CD4-positive, alpha-beta T cell (primary cell): Measurements from ENCODE around the gene SHKBP1. TPM values are rescaled to one million over a fixed set of nuclear protein-coding genes. Genes with fewer than 3 reads are reported as not detected.

Source experiments
- ATAC-seq: fragments of 200-7000 bp; cut with Tn5 transposase; one replicate; pipeline ENCODE4 v1.10.0; 2022; ENCODE audit warnings: mild to moderate bottlenecking; ENCODE audit not compliant: poor library complexity
- CTCF ChIA-PET: fragments of 350-600 bp; sonication (Branson Sonifier 250); formaldehyde crosslinking; loops from one replicate; lab custom pipeline; 2021; ENCODE audit warnings: antibody characterized with exemption, inconsistent platforms; lab: Charles Lee
- POLR2A ChIA-PET: fragments of 350-600 bp; sonication (Branson Sonifier 250); formaldehyde crosslinking; loops from one replicate; lab custom pipeline; 2021; ENCODE audit warnings: antibody characterized with exemption, inconsistent platforms; lab: Charles Lee
- DNase-seq, 14 experiments: peaks; one replicate each; pipeline ENCODE4 v3.0.0-alpha.2; 2013 to 2020; ENCODE audit warnings: mixed read lengths in 2 of 14
- H3K27ac ChIP-seq, 2 donors: one replicate each; pipeline versions ENCODE4 v1.5.1 to v1.7.0; 2013; ENCODE audit warnings: low read length in 2 of 2, low read depth in 1 of 2, mild to moderate bottlenecking in 1 of 2
- H3K27me3 ChIP-seq, 2 experiments: 1 replicate in 1 of 2; 2 replicates in 1 of 2; pipeline versions ENCODE4 v1.6.1 to v1.7.0; 2013; ENCODE audit warnings: low read length in 2 of 2, control low read depth in 1 of 2, mild to moderate bottlenecking in 1 of 2, moderate library complexity in 1 of 2; ENCODE audit not compliant: insufficient read depth in 2 of 2, control insufficient read depth in 1 of 2
- H3K36me3 ChIP-seq: one replicate; pipeline ENCODE4 v1.6.1; 2013; ENCODE audit warnings: low read length, control low read depth; ENCODE audit not compliant: insufficient read depth
- H3K4me1 ChIP-seq: one replicate; pipeline ENCODE4 v1.6.1; 2013; ENCODE audit warnings: low read length, control low read depth; ENCODE audit not compliant: insufficient read depth
- H3K4me3 ChIP-seq: one replicate; pipeline ENCODE4 v1.5.1; 2013; ENCODE audit warnings: mild to moderate bottlenecking, low read length, moderate library complexity
- H3K9me3 ChIP-seq, 2 experiments: 1 replicate in 1 of 2; 2 replicates in 1 of 2; pipeline versions ENCODE4 v1.6.1 to v1.7.0; 2013; ENCODE audit warnings: low read length in 2 of 2, mild to moderate bottlenecking in 2 of 2, control low read depth in 1 of 2, moderate library complexity in 1 of 2; ENCODE audit not compliant: control insufficient read depth in 1 of 2, insufficient read depth in 1 of 2
- H3K27ac Mint-ChIP-seq: one replicate; pipeline ENCODE4 v1.8.0; 2020; ENCODE audit warnings: mixed read lengths
- H3K27me3 Mint-ChIP-seq: one replicate; pipeline ENCODE4 v1.8.0; 2021; ENCODE audit warnings: mixed read lengths
- H3K36me3 Mint-ChIP-seq: one replicate; pipeline ENCODE4 v1.8.0; 2021; ENCODE audit warnings: low read depth, mixed read lengths
- H3K4me1 Mint-ChIP-seq: one replicate; pipeline ENCODE4 v1.8.0; 2021; ENCODE audit warnings: low read depth, mixed read lengths
- H3K4me3 Mint-ChIP-seq: one replicate; pipeline ENCODE4 v1.8.0; 2020; ENCODE audit warnings: mild to moderate bottlenecking, mixed read lengths
- H3K9me3 Mint-ChIP-seq: one replicate; pipeline ENCODE4 v1.8.0; 2020; ENCODE audit warnings: mixed read lengths
- CTCF ChIP-seq: fragments of 200-600 bp; IDR thresholded peaks from one replicate; pipeline ENCODE4 v1.8.0; 2022; ENCODE audit warnings: antibody characterized with exemption, mild to moderate bottlenecking
- intact Hi-C, 2 experiments: fragments of 100-400 bp; cut with DNase I in 1 of 2; cut with micrococcal nuclease in 1 of 2; formaldehyde crosslinking; loops; one replicate each; pipeline versions ENCODE4 v1.15.1 to v1.9.0; 2023 to 2025; cut with DNase I, micrococcal nuclease
- total RNA-seq, 174 experiments: library from RNA in 2 of 174; stranded (reverse) in 2 of 174; gene quantifications; one replicate each; pipeline ENCODE4 v1.2.3 and lab custom pipeline; 2021 to 2026

The SHKBP1 gene
- total RNA-seq, 2 experiments from 2014 or later, result 82.5 to 92.9 TPM

DNA sequence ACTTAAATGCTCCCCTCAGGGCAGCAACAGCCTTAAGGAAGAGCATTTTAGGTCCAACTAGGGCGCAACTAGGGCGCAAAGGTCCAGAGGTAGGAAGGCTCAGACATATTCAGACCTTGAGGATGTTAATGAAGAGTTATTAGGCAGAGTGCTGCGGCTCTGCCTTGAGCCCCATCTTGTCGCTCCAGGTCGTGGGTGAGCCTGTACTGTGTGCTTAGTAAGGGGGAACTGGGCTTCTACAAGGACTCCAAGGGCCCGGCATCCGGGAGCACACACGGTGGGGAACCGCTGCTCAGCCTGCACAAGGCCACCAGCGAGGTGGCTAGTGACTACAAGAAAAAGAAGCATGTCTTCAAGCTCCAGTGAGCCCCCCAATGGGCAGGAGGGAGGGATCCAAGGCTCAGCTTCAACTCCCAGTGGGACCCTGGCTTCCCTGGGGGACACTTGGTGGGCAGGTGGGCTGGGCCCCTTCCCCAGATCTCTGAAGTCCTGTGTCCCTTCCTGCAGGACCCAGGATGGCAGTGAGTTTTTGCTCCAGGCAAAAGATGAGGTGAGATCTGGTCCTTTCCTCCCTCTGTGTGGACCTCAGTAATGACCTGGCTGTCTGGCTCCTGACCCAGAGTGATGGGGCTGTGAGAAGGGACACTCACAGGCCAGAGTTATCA, 4.7 kb upstream of the SHKBP1 start:
- no peak overlapping the region for H3K27ac Mint-ChIP-seq
- Histone ChIP-seq H3K4me3 (no peak overlapping the region), H3K4me1 (peaks cover 44% of the 10 kb centered on the region), H3K27me3 (peaks cover 11% of the 10 kb centered on the region in 2 experiments), H3K9me3 (no peaks in the 10 kb centered on the region), H3K36me3 (no peaks in the 10 kb centered on the region), H3K27ac (no peak overlapping the region)
- ChIA-PET CTCF (interaction anchor here (0.9 kb wide), 1 partner anchor 34 kb away, joined by 3 read pairs; no protein-coding TSS in a partner anchor), POLR2A (no interaction called here)
- H3K27me3 Mint-ChIP-seq, result peaks cover 21% of the 10 kb centered on the region
- H3K9me3 Mint-ChIP-seq, result peaks cover 2% of the 10 kb centered on the region
- intact Hi-C loops, result loop anchor here in 1 of 2 experiments (5.0 kb wide), 1 partner anchor 225 kb away; the partner anchor contains the start of genes C19orf47 and PLD3
- peaks cover 5% of the 10 kb centered on the region for H3K36me3 Mint-ChIP-seq
- H3K4me3 Mint-ChIP-seq, result no peak overlapping the region
- peaks cover 32% of the 10 kb centered on the region for H3K4me1 Mint-ChIP-seq
- no peak for ATAC-seq
- no peak for TF ChIP-seq CTCF
- DNase-seq, result no peak

- no peaks in the 10 kb centered on the region for H3K27me3 Mint-ChIP-seq
- H3K27ac Mint-ChIP-seq, result peak overlapping the region; percentile 71
- no peaks in the 10 kb centered on the region for H3K27me3 ChIP-seq
- H3K4me3 ChIP-seq, result no peak overlapping the region
- TF ChIP-seq CTCF, result no peak
- intact Hi-C loops, result loop anchor here in 1 of 2 experiments (5.0 kb wide), 2 partner anchors 108 to 128 kb away; partner anchors contain the start of genes BLVRB and SPTBN4
- no peak overlapping the region for H3K27ac ChIP-seq
- peak overlapping the region; percentile 78 for H3K4me3 Mint-ChIP-seq
- no peaks in the 10 kb centered on the region for H3K9me3 ChIP-seq
- ATAC-seq (no peak), DNase-seq (no peak)
- peaks cover 30% of the 10 kb centered on the region for H3K36me3 Mint-ChIP-seq
- peaks cover 49% of the 10 kb centered on the region for H3K4me1 ChIP-seq
- peaks cover 40% of the 10 kb centered on the region for H3K4me1 Mint-ChIP-seq
- peaks cover 2% of the 10 kb centered on the region for H3K9me3 Mint-ChIP-seq
- ChIA-PET POLR2A (interaction anchor here (0.7 to 1.3 kb wide), 2 partner anchors 29 to 30 kb away, joined by 3 to 4 read pairs; no protein-coding TSS in a partner anchor), CTCF (no interaction called here)
- H3K36me3 ChIP-seq, result peaks cover 22% of the 10 kb centered on the region
Observed at GRCh38 chr19:40575326-40575725, 1.3 kb upstream of the SHKBP1 start.

GRCh38 chr19:40576151-40576584, 505 bp upstream of the SHKBP1 start:
- DNase-seq, result peak in 7 of 14 experiments; percentile 17 to 61 (median 33)
- intact Hi-C loops, result loop anchor here (2.0 to 5.0 kb wide), 4 partner anchors 19 to 129 kb away; partner anchors contain the start of genes BLVRB (in 1 of the 2) and SPTBN4 (in 1 of the 2)
- Mint-ChIP-seq H3K27ac (peak overlapping the region; percentile 83), H3K4me1 (peaks cover 33% of the 10 kb centered on the region), H3K4me3 (peak overlapping the region; percentile 94), H3K27me3 (no peaks in the 10 kb centered on the region), H3K36me3 (peaks cover 38% of the 10 kb centered on the region), H3K9me3 (no peaks in the 10 kb centered on the region)
- peaks cover 42% of the 10 kb centered on the region for H3K4me1 ChIP-seq
- ChIA-PET CTCF (no interaction called here), POLR2A (interaction anchor here (0.7 to 1.3 kb wide), 2 partner anchors 28 to 29 kb away, joined by 3 to 4 read pairs; no protein-coding TSS in a partner anchor)
- no peaks in the 10 kb centered on the region for H3K9me3 ChIP-seq
- peak overlapping the region; percentile 97 for H3K4me3 ChIP-seq
- peak; percentile 32 for ATAC-seq
- no peaks in the 10 kb centered on the region for H3K27me3 ChIP-seq
- TF ChIP-seq CTCF, result no peak
- peaks cover 30% of the 10 kb centered on the region for H3K36me3 ChIP-seq
- peak overlapping the region; percentile 46 to 48 for H3K27ac ChIP-seq
